Peyer's patch (tissue), 4 donors: ENCODE measurements around the gene NLK. TPM values are rescaled to one million over a fixed set of nuclear protein-coding genes. Genes with fewer than 3 reads are reported as not detected.

Experiments used
- DNase-seq, 3 donors: peaks; one replicate each; pipeline ENCODE4 v3.0.0-alpha.2; 2017 to 2019
- H3K27ac ChIP-seq, 4 donors: fragments of 200-600 bp; sonication (generic); one replicate each; pipeline ENCODE4 v1.5.1; 2016 to 2019
- H3K27me3 ChIP-seq, 2 donors: fragments of 200-600 bp; sonication (generic); one replicate each; pipeline ENCODE4 v1.5.1; 2019
- H3K36me3 ChIP-seq, 3 donors: fragments of 200-600 bp; sonication (generic); one replicate each; pipeline ENCODE4 v1.5.1; 2016 to 2019
- H3K4me1 ChIP-seq, 4 donors: fragments of 200-600 bp; sonication (generic); one replicate each; pipeline ENCODE4 v1.5.1; 2016 to 2019
- H3K4me3 ChIP-seq, 4 donors: fragments of 200-600 bp; sonication (generic); 1 replicate in 3 of 4; 2 replicates in 1 of 4; pipeline ENCODE4 v1.5.1; 2016 to 2019; ENCODE audit warnings: mild to moderate bottlenecking in 1 of 4
- H3K9me3 ChIP-seq, 4 donors: fragments of 200-600 bp; sonication (generic); one replicate each; pipeline ENCODE4 v1.5.1; 2016 to 2019; ENCODE audit warnings: mild to moderate bottlenecking in 1 of 4
- POLR2A ChIP-seq, 2 donors: fragments of 450-650 bp; IDR thresholded peaks; one replicate each; pipeline ENCODE4 v1.5.1; 2017; ENCODE audit warnings: antibody characterized with exemption in 2 of 2, mild to moderate bottlenecking in 2 of 2, moderate library complexity in 2 of 2
- total RNA-seq, 4 donors: library from RNA; depleted of rRNA; stranded (reverse); fragments of >200 nt; gene quantifications; one replicate each; pipeline ENCODE4 v1.1.0, GENCODE V29; 2016
- TF ChIP-seq, protein P1 (sequence below), 6 experiments: fragments of 450-650 bp in 4 of 6; fragments of 200-600 bp in 2 of 6; sonication (generic) in 1 of 6; IDR thresholded peaks; one replicate each; pipeline ENCODE4 v1.5.1; 2017 to 2019; ENCODE audit warnings: antibody characterized with exemption in 6 of 6, mild to moderate bottlenecking in 3 of 6, moderate library complexity in 1 of 6

NLK gene
- total RNA-seq, 4 donors from 2014 or later: 20.5 to 45.4 (median 27.1) TPM

DNA sequence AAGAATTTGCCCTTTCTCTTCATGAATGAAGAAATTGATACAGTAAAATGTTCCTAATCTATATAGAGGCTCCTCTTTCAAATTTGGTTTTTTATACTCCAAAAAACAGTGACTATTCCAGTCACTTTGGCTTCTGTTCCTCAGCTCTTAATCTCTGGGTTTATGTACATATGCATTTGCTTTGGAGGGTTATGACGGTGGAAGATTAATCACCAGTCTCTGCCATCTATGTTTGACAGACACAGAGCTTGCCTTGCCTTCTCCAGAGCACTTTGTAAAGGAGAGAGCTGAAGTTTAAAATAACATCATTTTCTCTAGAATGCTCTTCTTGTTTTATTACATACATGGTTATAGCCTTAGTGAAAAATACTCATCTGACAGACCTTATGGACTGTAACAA, 99.3 kb downstream of the NLK start:
- no peaks in the 10 kb centered on the region for H3K27me3 ChIP-seq
- H3K4me1 ChIP-seq: no peaks in the 10 kb centered on the region
- H3K4me3 ChIP-seq: no peak overlapping the region
- H3K27ac ChIP-seq: no peak overlapping the region
- TF ChIP-seq, protein P1, sequence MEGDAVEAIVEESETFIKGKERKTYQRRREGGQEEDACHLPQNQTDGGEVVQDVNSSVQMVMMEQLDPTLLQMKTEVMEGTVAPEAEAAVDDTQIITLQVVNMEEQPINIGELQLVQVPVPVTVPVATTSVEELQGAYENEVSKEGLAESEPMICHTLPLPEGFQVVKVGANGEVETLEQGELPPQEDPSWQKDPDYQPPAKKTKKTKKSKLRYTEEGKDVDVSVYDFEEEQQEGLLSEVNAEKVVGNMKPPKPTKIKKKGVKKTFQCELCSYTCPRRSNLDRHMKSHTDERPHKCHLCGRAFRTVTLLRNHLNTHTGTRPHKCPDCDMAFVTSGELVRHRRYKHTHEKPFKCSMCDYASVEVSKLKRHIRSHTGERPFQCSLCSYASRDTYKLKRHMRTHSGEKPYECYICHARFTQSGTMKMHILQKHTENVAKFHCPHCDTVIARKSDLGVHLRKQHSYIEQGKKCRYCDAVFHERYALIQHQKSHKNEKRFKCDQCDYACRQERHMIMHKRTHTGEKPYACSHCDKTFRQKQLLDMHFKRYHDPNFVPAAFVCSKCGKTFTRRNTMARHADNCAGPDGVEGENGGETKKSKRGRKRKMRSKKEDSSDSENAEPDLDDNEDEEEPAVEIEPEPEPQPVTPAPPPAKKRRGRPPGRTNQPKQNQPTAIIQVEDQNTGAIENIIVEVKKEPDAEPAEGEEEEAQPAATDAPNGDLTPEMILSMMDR (IDR thresholded peaks at IDR 0.05): no peak
- TF ChIP-seq POLR2A (IDR thresholded peaks at IDR 0.05): no peak
- H3K36me3 ChIP-seq: no peaks in the 10 kb centered on the region
- H3K9me3 ChIP-seq: no peaks in the 10 kb centered on the region
- DNase-seq: no peak

DNA sequence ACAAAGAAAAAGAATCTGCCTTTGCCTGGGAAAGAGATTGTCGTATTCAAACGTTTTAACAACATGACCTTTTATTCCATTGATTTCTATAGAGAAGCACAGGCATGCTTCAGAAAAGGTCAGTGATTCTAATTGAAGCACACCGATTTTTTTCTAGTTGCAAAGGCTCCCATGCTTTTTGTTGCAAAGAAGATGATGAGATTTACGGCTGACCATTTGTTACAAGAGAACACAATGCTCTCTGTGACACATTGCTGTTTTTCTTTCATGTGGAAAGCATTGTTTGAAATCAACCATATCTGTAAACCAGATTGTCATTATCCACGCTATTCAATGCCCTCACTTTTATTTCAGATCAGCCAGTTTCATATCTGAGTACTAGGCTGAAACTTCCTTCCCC, 99.8 kb downstream of the NLK start:
- TF ChIP-seq POLR2A (IDR thresholded peaks at IDR 0.05): no peak
- TF ChIP-seq, protein P1 (IDR thresholded peaks at IDR 0.05): no peak
- Histone ChIP-seq H3K27ac (no peak overlapping the region), H3K4me3 (no peak overlapping the region), H3K36me3 (no peaks in the 10 kb centered on the region), H3K27me3 (no peaks in the 10 kb centered on the region), H3K4me1 (no peaks in the 10 kb centered on the region), H3K9me3 (no peaks in the 10 kb centered on the region)
- DNase-seq: no peak

DNA sequence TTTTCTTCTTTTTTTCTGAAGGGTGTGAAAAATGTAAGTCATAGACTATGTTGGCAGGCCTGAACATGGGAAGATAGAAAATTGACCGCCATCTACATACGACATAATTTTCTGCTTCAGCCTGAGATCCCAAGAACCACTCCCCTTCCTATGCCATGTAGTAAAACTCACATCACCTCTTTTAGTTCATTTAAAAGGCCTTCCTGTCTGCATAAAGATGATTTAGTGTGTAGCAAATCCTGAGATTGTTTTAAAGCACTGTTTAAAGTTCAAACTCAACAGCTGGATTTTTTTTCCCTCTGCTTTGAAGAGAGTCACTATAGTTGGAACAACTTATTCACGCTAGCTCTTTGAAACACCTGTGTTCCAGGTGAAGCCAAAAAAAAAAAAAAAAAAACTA, 101.5 kb downstream of the NLK start:
- TF ChIP-seq POLR2A (IDR thresholded peaks at IDR 0.05): no peak
- TF ChIP-seq, protein P1 (IDR thresholded peaks at IDR 0.05): no peak
- Histone ChIP-seq H3K36me3 (peaks cover 0 to 4% (median 0%) of the 10 kb centered on the region in 3 donors), H3K4me3 (no peak overlapping the region), H3K9me3 (no peaks in the 10 kb centered on the region), H3K4me1 (no peaks in the 10 kb centered on the region), H3K27ac (no peak overlapping the region), H3K27me3 (no peaks in the 10 kb centered on the region)
- no peak for DNase-seq

DNA sequence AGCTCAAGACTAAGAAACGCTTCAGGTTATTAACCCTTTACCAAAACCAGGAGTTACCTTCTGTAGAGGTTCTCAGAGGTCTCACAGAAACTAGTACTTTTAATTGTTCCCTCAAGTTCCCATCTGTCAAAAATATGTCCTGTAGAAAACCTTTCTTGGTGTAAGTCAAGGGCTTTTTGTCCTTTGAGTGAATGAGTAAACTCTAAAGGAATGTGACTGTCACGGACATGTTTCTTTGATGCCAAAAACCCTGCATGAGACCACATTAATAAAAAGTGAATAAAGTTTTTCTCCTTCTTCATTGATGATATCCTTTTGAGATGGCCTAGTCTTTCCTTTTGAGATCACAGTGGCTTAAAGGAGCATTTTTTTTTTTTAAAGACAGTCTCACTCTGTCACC, 102.9 kb downstream of the NLK start:
- H3K4me1 ChIP-seq: no peaks in the 10 kb centered on the region
- DNase-seq: no peak
- H3K36me3 ChIP-seq: peaks cover 0 to 4% (median 0%) of the 10 kb centered on the region in 3 donors
- no peaks in the 10 kb centered on the region for H3K27me3 ChIP-seq
- H3K4me3 ChIP-seq: no peak overlapping the region
- H3K9me3 ChIP-seq: no peaks in the 10 kb centered on the region
- TF ChIP-seq POLR2A (IDR thresholded peaks at IDR 0.05): no peak
- TF ChIP-seq, protein P1 (IDR thresholded peaks at IDR 0.05): no peak
- H3K27ac ChIP-seq: no peak overlapping the region

DNA sequence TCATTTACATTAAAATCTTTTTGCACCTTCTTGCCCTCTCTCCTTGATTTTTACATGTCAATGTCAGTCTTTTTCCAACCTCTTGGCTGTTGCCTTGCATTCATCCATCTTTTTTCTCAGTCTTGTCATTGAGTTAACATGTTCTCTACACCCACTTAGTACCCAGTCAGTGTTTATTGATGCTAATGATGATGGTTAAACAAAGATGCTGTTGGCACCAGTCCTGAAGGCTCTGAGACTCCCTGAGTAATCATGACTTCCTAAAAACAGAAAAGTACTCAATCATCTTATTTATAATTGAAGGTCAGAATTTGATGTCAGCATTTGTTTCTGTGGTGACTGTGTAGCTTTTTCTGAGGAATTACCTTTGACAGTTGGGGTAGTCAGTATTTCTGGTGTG, 104.5 kb downstream of the NLK start:
- Histone ChIP-seq H3K4me1 (no peaks in the 10 kb centered on the region), H3K27me3 (no peaks in the 10 kb centered on the region), H3K4me3 (no peak overlapping the region), H3K36me3 (peaks cover 0 to 4% (median 0%) of the 10 kb centered on the region in 3 donors), H3K9me3 (no peaks in the 10 kb centered on the region), H3K27ac (no peak overlapping the region)
- TF ChIP-seq, protein P1 (IDR thresholded peaks at IDR 0.05): no peak
- no peak for TF ChIP-seq POLR2A (IDR thresholded peaks at IDR 0.05)
- DNase-seq: no peak

DNA sequence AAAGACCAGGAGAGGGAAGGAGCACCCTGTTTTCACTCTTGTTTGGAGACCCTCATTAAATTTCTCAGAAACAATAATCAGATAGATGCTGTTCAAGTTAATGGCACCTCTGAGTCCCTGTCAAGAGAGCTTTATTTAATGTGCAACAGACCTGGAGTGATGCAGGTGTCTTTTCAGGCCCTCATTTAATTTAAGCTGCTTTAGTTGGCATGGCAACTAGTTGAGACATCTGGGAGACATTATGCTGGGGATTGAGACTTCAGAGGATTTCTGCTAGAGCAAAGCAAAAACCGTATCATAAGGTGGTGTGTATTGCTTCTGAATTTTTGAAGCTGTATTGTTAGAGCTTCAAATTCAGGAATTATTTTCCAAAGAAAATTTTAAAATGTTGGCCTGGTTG, 108.5 kb downstream of the NLK start:
- Histone ChIP-seq H3K4me3 (no peak overlapping the region), H3K36me3 (peaks cover 0 to 4% (median 0%) of the 10 kb centered on the region in 3 donors), H3K27me3 (no peaks in the 10 kb centered on the region), H3K27ac (no peak overlapping the region), H3K9me3 (no peaks in the 10 kb centered on the region), H3K4me1 (no peaks in the 10 kb centered on the region)
- DNase-seq: no peak
- TF ChIP-seq, protein P1 (IDR thresholded peaks at IDR 0.05): no peak
- no peak for TF ChIP-seq POLR2A (IDR thresholded peaks at IDR 0.05)
